ENCODE data around the gene SZT2. TPM values are rescaled to one million over a fixed set of nuclear protein-coding genes. Genes with fewer than 3 reads are reported as not detected.

SZT2 gene
- total and polyA plus RNA-seq, 2 experiments from 2014 or later: 14.8 to 18.8 TPM

- Histone ChIP-seq H3K79me2 (no peaks in the 10 kb centered on the region), H3K27me3 (no peaks in the 10 kb centered on the region), H3K36me3 (replicated peaks; ENCODE audit: insufficient read depth, low read depth) (no peaks in the 10 kb centered on the region), H3K9me2 (replicated peaks; ENCODE audit: insufficient read depth) (no peaks in the 10 kb centered on the region), H3K27ac (peak overlapping the region; percentile 97), H4K20me1 (ENCODE audit: insufficient read depth, poor library complexity, severe bottlenecking) (no peaks in the 10 kb centered on the region), H3K9me3 (ENCODE audit: low read depth) (no peaks in the 10 kb centered on the region), H3K4me2 (peak overlapping the region; percentile 75), H3K4me3 (peak overlapping the region; percentile 30), H3K4me1 (ENCODE audit: insufficient read depth) (peaks cover 17% of the 10 kb centered on the region), H2AFZ (peak overlapping the region; percentile 63)
- WGBS (ENCODE audit: low lambda C conversion rate, missing lambda C conversion rate): 2% methylated on average over 46 of the region's 72 CpGs
- TF ChIP-seq EZH2phosphoT487 (IDR thresholded peaks at IDR 0.05; ENCODE audit: low read depth, severe bottlenecking, unreplicated experiment) (no peak), CTCF (IDR thresholded peaks at IDR 0.05; ENCODE audit: poor library complexity) (no peak), EZH2 (IDR thresholded peaks at IDR 0.05; ENCODE audit: borderline replicate concordance) (no peak)
- DNase-seq (ENCODE audit: low spot score): peak; percentile 95
Observed at GRCh38 chr1:43348809-43349593, 40.7 kb upstream of the SZT2 start.

DNA sequence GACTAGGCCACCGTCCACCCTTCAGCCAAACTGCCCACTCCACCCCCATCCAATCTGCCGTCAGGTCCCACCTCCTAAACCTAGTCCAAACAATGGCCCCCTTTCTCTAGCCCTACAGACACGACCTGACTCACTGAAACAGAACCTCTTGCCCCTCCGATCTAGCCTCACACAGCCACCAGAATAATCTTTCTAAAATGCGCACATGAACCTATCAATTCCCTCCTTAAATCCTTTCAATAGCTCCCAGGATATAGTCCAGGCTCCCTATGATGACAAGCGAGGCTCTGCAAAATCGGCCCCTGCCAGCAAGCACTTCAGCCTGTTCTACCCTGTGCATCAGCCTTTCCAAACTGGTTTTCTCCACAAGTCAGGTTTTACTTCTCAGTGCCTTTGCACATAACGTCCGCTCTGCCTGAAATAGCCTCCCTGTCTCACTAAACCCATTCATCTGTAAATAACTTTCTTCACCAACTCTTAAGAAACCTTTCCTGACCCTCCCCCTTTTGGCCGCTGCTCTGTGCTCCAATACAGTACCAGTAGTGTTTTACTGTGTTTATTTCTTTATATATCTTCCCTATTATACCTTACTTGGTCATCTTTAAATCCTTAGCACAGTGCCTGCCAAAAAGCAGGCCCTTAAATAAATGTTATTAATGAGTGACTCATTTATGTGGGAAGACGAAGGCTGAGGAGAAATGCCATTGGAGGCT lies 39.9 kb upstream of the SZT2 start:
- no peaks in the 10 kb centered on the region for H3K9me3 ChIP-seq (ENCODE audit: low read depth)
- H3K4me1 ChIP-seq (ENCODE audit: insufficient read depth): peaks cover 17% of the 10 kb centered on the region
- no peaks in the 10 kb centered on the region for H3K9me2 ChIP-seq (replicated peaks; ENCODE audit: insufficient read depth)
- no peaks in the 10 kb centered on the region for H3K36me3 ChIP-seq (replicated peaks; ENCODE audit: insufficient read depth, low read depth)
- WGBS (ENCODE audit: low lambda C conversion rate, missing lambda C conversion rate): 27% methylated on average over 11 of the region's 11 CpGs
- no peaks in the 10 kb centered on the region for H3K79me2 ChIP-seq
- H3K27me3 ChIP-seq: no peaks in the 10 kb centered on the region
- peak overlapping the region; percentile 63 for H2AFZ ChIP-seq
- no peaks in the 10 kb centered on the region for H4K20me1 ChIP-seq (ENCODE audit: insufficient read depth, poor library complexity, severe bottlenecking)
- peak overlapping the region; percentile 97 for H3K27ac ChIP-seq
- H3K4me2 ChIP-seq: peak overlapping the region; percentile 75
- H3K4me3 ChIP-seq: peak overlapping the region; percentile 9
- DNase-seq (ENCODE audit: low spot score): peak; percentile 46
- TF ChIP-seq EZH2phosphoT487 (IDR thresholded peaks at IDR 0.05; ENCODE audit: low read depth, severe bottlenecking, unreplicated experiment): no peak
- no peak for TF ChIP-seq EZH2 (IDR thresholded peaks at IDR 0.05; ENCODE audit: borderline replicate concordance)
- no peak for TF ChIP-seq CTCF (IDR thresholded peaks at IDR 0.05; ENCODE audit: poor library complexity)

DNA sequence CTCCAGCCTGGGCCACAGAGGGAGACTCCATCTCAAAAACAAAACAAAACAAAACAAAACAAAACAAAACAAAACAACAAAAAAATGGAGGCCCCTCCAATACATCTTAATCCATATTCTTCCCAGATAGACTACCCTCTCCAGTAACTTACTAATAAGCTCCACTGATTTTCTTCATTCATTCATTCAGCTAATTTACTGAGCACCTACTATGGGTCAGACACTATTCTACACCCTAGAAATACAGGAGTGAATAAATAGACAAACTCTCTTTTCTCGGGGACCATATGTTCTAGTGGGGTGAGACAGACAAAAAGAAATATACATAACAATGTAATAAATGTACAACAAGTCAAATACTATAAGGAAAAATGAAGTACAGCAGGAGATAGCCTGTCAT lies 38.7 kb upstream of the SZT2 start:
- H3K36me3 ChIP-seq (replicated peaks; ENCODE audit: insufficient read depth, low read depth): no peaks in the 10 kb centered on the region
- H3K27ac ChIP-seq: no peak overlapping the region
- H2AFZ ChIP-seq: no peak overlapping the region
- H3K4me3 ChIP-seq: no peak overlapping the region
- H3K4me2 ChIP-seq: no peak overlapping the region
- H3K27me3 ChIP-seq: no peaks in the 10 kb centered on the region
- H3K4me1 ChIP-seq (ENCODE audit: insufficient read depth): peaks cover 17% of the 10 kb centered on the region
- H4K20me1 ChIP-seq (ENCODE audit: insufficient read depth, poor library complexity, severe bottlenecking): no peaks in the 10 kb centered on the region
- no peaks in the 10 kb centered on the region for H3K9me3 ChIP-seq (ENCODE audit: low read depth)
- DNase-seq (ENCODE audit: low spot score): no peak
- no peaks in the 10 kb centered on the region for H3K9me2 ChIP-seq (replicated peaks; ENCODE audit: insufficient read depth)
- 96% methylated on average over 1 of the region's 1 CpG for WGBS (ENCODE audit: low lambda C conversion rate, missing lambda C conversion rate)
- no peaks in the 10 kb centered on the region for H3K79me2 ChIP-seq
- no peak for TF ChIP-seq EZH2phosphoT487 (IDR thresholded peaks at IDR 0.05; ENCODE audit: low read depth, severe bottlenecking, unreplicated experiment)
- no peak for TF ChIP-seq EZH2 (IDR thresholded peaks at IDR 0.05; ENCODE audit: borderline replicate concordance)
- TF ChIP-seq CTCF (IDR thresholded peaks at IDR 0.05; ENCODE audit: poor library complexity): no peak
